Adrenal gland (tissue), 12 donors: ENCODE measurements around the gene CHD9. TPM values are rescaled to one million over a fixed set of nuclear protein-coding genes. Genes with fewer than 3 reads are reported as not detected.

ENCODE experiments used
- DNase-seq, 7 donors: peaks; one replicate each; pipeline ENCODE4 v3.0.0-alpha.2; 2019 to 2020
- H3K27ac ChIP-seq, 5 donors: fragments of 200-600 bp; sonication (generic) in 4 of 5; 1 replicate in 3 of 5; 2 replicates in 2 of 5; pipeline versions ENCODE4 v1.5.1 to v1.8.0; 2016 to 2020; ENCODE audit warnings: mild to moderate bottlenecking in 1 of 5
- H3K27me3 ChIP-seq: fragments of 200-600 bp; 2 replicates; pipeline ENCODE4 v1.8.0; 2021
- H3K36me3 ChIP-seq, 2 donors: fragments of 200-600 bp; replicated peaks in 1 of 2; 1 replicate in 1 of 2; 2 replicates in 1 of 2; pipeline versions ENCODE4 v1.5.1 to v1.8.0; 2018 to 2022
- H3K4me1 ChIP-seq, 2 donors: fragments of 200-600 bp; replicated peaks in 1 of 2; 1 replicate in 1 of 2; 2 replicates in 1 of 2; pipeline versions ENCODE4 v1.5.1 to v1.8.0; 2018 to 2021
- H3K4me3 ChIP-seq, 4 donors: fragments of 200-600 bp; sonication (generic) in 3 of 4; one replicate each; pipeline ENCODE4 v1.5.1; 2016 to 2018
- H3K9me3 ChIP-seq, 3 donors: fragments of 200-600 bp; sonication (generic) in 1 of 3; replicated peaks in 1 of 3; 1 replicate in 2 of 3; 2 replicates in 1 of 3; pipeline versions ENCODE4 v1.5.1 to v1.8.0; 2016 to 2021
- CTCF ChIP-seq, 6 experiments: fragments of 450-650 bp in 4 of 6; fragments of 200-600 bp in 2 of 6; sonication (generic) in 1 of 6; IDR thresholded peaks; 1 replicate in 5 of 6; 2 replicates in 1 of 6; pipeline versions ENCODE4 v1.5.1 to v1.8.0; 2016 to 2021; ENCODE audit warnings: antibody characterized with exemption in 6 of 6, mild to moderate bottlenecking in 2 of 6, moderate library complexity in 1 of 6
- POLR2A ChIP-seq, 2 donors: fragments of 450-650 bp; IDR thresholded peaks; one replicate each; pipeline ENCODE4 v1.6.1; 2017; ENCODE audit warnings: antibody characterized with exemption in 2 of 2, mild to moderate bottlenecking in 2 of 2, moderate library complexity in 1 of 2
- WGBS, 4 donors: extraction: QIAGEN DNeasy Blood & Tissue Kit in 2 of 4; methylation state at CpG; one replicate each; pipeline versions ENCODE4 v1.1.5 to v1.1.7; 2013 to 2017; 5-methylcytosine and 5-hydroxymethylcytosine counted together
- intact Hi-C, 2 donors: fragments of 100-400 bp; cut with DNase I; formaldehyde crosslinking; loops; one replicate each; pipeline versions ENCODE4 v1.14.1 to v1.15.0; 2022 to 2023
- polyA plus RNA-seq, 3 donors: library from polyadenylated mRNA; stranded (reverse); fragments of 200-250 nt in 2 of 3; fragments of 350-450 nt in 1 of 3; fragmentation: Illumina TruSeq in 1 of 3; extraction: RNeasy Lipid Tissue Mini Kit (QIAGEN cat#74804) in 1 of 3; gene quantifications; one replicate each; pipeline ENCODE4 v1.2.3, GENCODE V29; 2013 to 2014
- total RNA-seq, 9 donors: library from RNA; depleted of rRNA in 4 of 9; stranded (reverse); fragments of >200 nt in 4 of 9; fragments of 120-200 nt in 1 of 9; fragmentation: NEBNext Ultra II Directional in 1 of 9; extraction: Animal tissue kit (Norgen Biotek cat#: 25700) in 1 of 9; gene quantifications; one replicate each; pipeline versions ENCODE4 v1.1.0 to v1.2.4, GENCODE V29; 2013 to 2023
- donor health status: healthy with polysubstance abuse.
- donor health status: Bipolar disorder and iron deficiency.
- donor health status: DM: yes; HTN: yes; CAD: no.
- donor health status: DM: no; HTN: no; CAD: no.
- donor health status: DM: no; HTN: no; CAD: no.
- donor health status: DM: yes; HTN: yes; CAD: no.

The CHD9 gene
- total and polyA plus RNA-seq, 12 donors: 10.0 to 95.9 (median 54.7) TPM

GRCh38 chr16:53209429-53209828, 154.6 kb downstream of the CHD9 start:
- H3K27ac ChIP-seq: peak overlapping the region in 2 of 5 donors; percentile 36 to 73
- peaks cover 0 to 4% (median 0%) of the 10 kb centered on the region in 3 donors for H3K9me3 ChIP-seq
- peaks cover 31 to 72% of the 10 kb centered on the region in 2 donors for H3K4me1 ChIP-seq
- H3K36me3 ChIP-seq: no peaks in the 10 kb centered on the region
- intact Hi-C loops: loop anchor here in 1 of 2 donors (10.0 kb wide), 2 partner anchors 75 to 155 kb away; partner anchors contain the start of genes CHD9 and CHD9NB
- peak overlapping the region in 1 of 4 donors; percentile 61 for H3K4me3 ChIP-seq
- no peak for TF ChIP-seq CTCF (IDR thresholded peaks at IDR 0.05)
- no peak for TF ChIP-seq POLR2A (IDR thresholded peaks at IDR 0.05)
- H3K27me3 ChIP-seq: no peaks in the 10 kb centered on the region
- no peak for DNase-seq
- 11 to 18% (median 13%) methylated on average over 5 of the region's 5 CpGs for WGBS, 4 donors

GRCh38 chr16:53209877-53210276, 155.1 kb downstream of the CHD9 start:
- Histone ChIP-seq H3K4me1 (peaks cover 31 to 72% of the 10 kb centered on the region in 2 donors), H3K36me3 (no peaks in the 10 kb centered on the region), H3K9me3 (peaks cover 0 to 4% (median 0%) of the 10 kb centered on the region in 3 donors), H3K27me3 (no peaks in the 10 kb centered on the region), H3K4me3 (peak overlapping the region in 1 of 4 donors; percentile 61), H3K27ac (peak overlapping the region in 2 of 5 donors; percentile 36 to 73)
- TF ChIP-seq CTCF (IDR thresholded peaks at IDR 0.05) (no peak), POLR2A (IDR thresholded peaks at IDR 0.05) (no peak)
- DNase-seq: no peak
- intact Hi-C loops: loop anchor here in 1 of 2 donors (10.0 kb wide), 2 partner anchors 75 to 155 kb away; partner anchors contain the start of genes CHD9 and CHD9NB
- WGBS, 4 donors: 16 to 26% (median 19%) methylated on average over 2 of the region's 2 CpGs

- TF ChIP-seq POLR2A (IDR thresholded peaks at IDR 0.05) (no peak), CTCF (IDR thresholded peaks at IDR 0.05) (no peak)
- peaks cover 0 to 4% (median 0%) of the 10 kb centered on the region in 3 donors for H3K9me3 ChIP-seq
These were observed 156.5 kb downstream of the CHD9 start for GRCh38 chr16:53211253-53211652.

GRCh38 chr16:53212893-53213223, 158.1 kb downstream of the CHD9 start:
- intact Hi-C loops: no loop called here
- no peak overlapping the region for H3K27ac ChIP-seq

More at GRCh38 chr16:53211253-53211652, 156.5 kb downstream of the CHD9 start:
- intact Hi-C loops: no loop called here
- no peak overlapping the region for H3K27ac ChIP-seq
- 78 to 83% (median 79%) methylated on average over 3 of the region's 3 CpGs for WGBS, 4 donors
- DNase-seq: no peak
- no peaks in the 10 kb centered on the region for H3K36me3 ChIP-seq
- H3K4me1 ChIP-seq: peaks cover 31 to 86% of the 10 kb centered on the region in 2 donors
- peak overlapping the region in 1 of 4 donors; percentile 61 for H3K4me3 ChIP-seq
- H3K27me3 ChIP-seq: no peaks in the 10 kb centered on the region

More at GRCh38 chr16:53212893-53213223, 158.1 kb downstream of the CHD9 start:
- Histone ChIP-seq H3K4me3 (peak overlapping the region in 1 of 4 donors; percentile 13), H3K4me1 (peaks cover 24 to 91% of the 10 kb centered on the region in 2 donors), H3K27me3 (no peaks in the 10 kb centered on the region), H3K36me3 (no peaks in the 10 kb centered on the region), H3K9me3 (peaks cover 0 to 4% (median 0%) of the 10 kb centered on the region in 3 donors)
- peak in 1 of 7 donors; percentile 16 for DNase-seq
- TF ChIP-seq CTCF (IDR thresholded peaks at IDR 0.05) (no peak), POLR2A (IDR thresholded peaks at IDR 0.05) (no peak)
